IMR-90 (cell line): Measurements from ENCODE around the gene PTPN22. TPM values are rescaled to one million over a fixed set of nuclear protein-coding genes. Genes with fewer than 3 reads are reported as not detected.

Source experiments
- ATAC-seq: fragments of 200-7000 bp; cut with Tn5 transposase; 2 replicates; pipeline ENCODE4 v1.9.1; 2020; ENCODE audit warnings: low read depth, mild to moderate bottlenecking, moderate library complexity
- Bru-seq: library from RNA; stranded (reverse); fragments of 400-500 nt; gene quantifications from one replicate; lab custom pipeline; 2021; lab: Mats Ljungman, UMichigan
- BruChase-seq, 2 experiments: library from RNA; stranded (reverse); fragments of 400-500 nt; gene quantifications; one replicate each; lab custom pipeline; 2021; lab: Mats Ljungman, UMichigan
- BruUV-seq: library from RNA; stranded (reverse); fragments of 400-500 nt; replicated peaks from 2 replicates; lab custom pipeline; 2021; lab: Mats Ljungman, UMichigan
- CTCF ChIA-PET: fragments of 300-600 bp; formaldehyde crosslinking; extraction: SDS; loops from one replicate; lab custom pipeline; 2021; ENCODE audit warnings: antibody characterized with exemption; lab: Yijun Ruan, JAX
- POLR2A ChIA-PET: fragments of 300-600 bp; sonication (Branson Sonifier 250); formaldehyde crosslinking; loops from one replicate; lab custom pipeline; 2022; ENCODE audit warnings: antibody characterized with exemption; ENCODE audit not compliant: unreplicated experiment; lab: Charles Lee
- DNase-seq: peaks from one replicate; pipeline ENCODE4 v3.0.0; 2013
- H2AFZ ChIP-seq: replicated peaks from 2 replicates; pipeline ENCODE3; 2013; ENCODE audit warnings: low read length, mild to moderate bottlenecking; ENCODE audit not compliant: poor library complexity
- H2AK5ac ChIP-seq: 2 replicates; pipeline ENCODE4 v1.6.1; 2013; ENCODE audit warnings: low read depth, low read length, inconsistent platforms
- H2AK9ac ChIP-seq: replicated peaks from 2 replicates; pipeline ENCODE3; 2013; ENCODE audit warnings: mild to moderate bottlenecking, low read depth, low read length, moderate library complexity; ENCODE audit not compliant: poor library complexity
- H2BK120ac ChIP-seq: 2 replicates; pipeline ENCODE4 v1.6.1; 2013; ENCODE audit warnings: low read depth, low read length, inconsistent platforms
- H2BK15ac ChIP-seq: 3 replicates; pipeline ENCODE4 v1.6.1; 2013; ENCODE audit warnings: low read depth, low read length, inconsistent platforms
- H2BK20ac ChIP-seq: 2 replicates; pipeline ENCODE4 v1.6.1; 2013; ENCODE audit warnings: low read depth, mild to moderate bottlenecking, inconsistent platforms, low read length, moderate library complexity
- H2BK5ac ChIP-seq: 2 replicates; pipeline ENCODE4 v1.6.1; 2013; ENCODE audit warnings: mild to moderate bottlenecking, low read depth, low read length, inconsistent platforms; ENCODE audit not compliant: poor library complexity, severe bottlenecking
- H3K14ac ChIP-seq: replicated peaks from 2 replicates; pipeline ENCODE4 v1.6.1; 2013; ENCODE audit warnings: low read depth, low read length, inconsistent platforms
- H3K18ac ChIP-seq: 2 replicates; pipeline ENCODE4 v1.6.1; 2013; ENCODE audit warnings: low read depth, low read length, control low read depth
- H3K23ac ChIP-seq: 2 replicates; pipeline ENCODE4 v1.6.1; 2013; ENCODE audit warnings: low read depth, low read length, inconsistent platforms
- H3K27ac ChIP-seq: 2 replicates; pipeline ENCODE4 v1.5.1; 2013; ENCODE audit warnings: mild to moderate bottlenecking, control low read depth, low read length; ENCODE audit not compliant: insufficient read depth
- H3K27me3 ChIP-seq: 2 replicates; pipeline ENCODE4 v1.6.1; 2013; ENCODE audit warnings: low read length; ENCODE audit not compliant: control insufficient read depth, insufficient read depth
- H3K36me3 ChIP-seq: 2 replicates; pipeline ENCODE4 v1.6.1; 2013; ENCODE audit warnings: low read length, mixed read lengths; ENCODE audit not compliant: control insufficient read depth, insufficient read depth
- H3K4ac ChIP-seq: 2 replicates; pipeline ENCODE4 v1.6.1; 2013; ENCODE audit warnings: low read depth, low read length, inconsistent platforms
- H3K4me1 ChIP-seq: 2 replicates; pipeline ENCODE4 v1.6.1; 2013; ENCODE audit warnings: low read length, mixed read lengths; ENCODE audit not compliant: control insufficient read depth, insufficient read depth
- H3K4me2 ChIP-seq: 2 replicates; pipeline ENCODE4 v1.6.1; 2013; ENCODE audit warnings: low read depth, mild to moderate bottlenecking, control low read depth, low read length, moderate library complexity
- H3K4me3 ChIP-seq: 2 replicates; pipeline ENCODE4 v1.5.1; 2013; ENCODE audit warnings: low read depth, mild to moderate bottlenecking, control low read depth, low read length, moderate library complexity; ENCODE audit not compliant: insufficient read depth
- H3K56ac ChIP-seq: 2 replicates; pipeline ENCODE4 v1.6.1; 2013; ENCODE audit warnings: low read length, inconsistent platforms; ENCODE audit not compliant: insufficient read depth; ENCODE audit errors: extremely low read depth
- H3K79me1 ChIP-seq, 2 experiments: 2 replicates each; pipeline ENCODE4 v1.6.1; 2013; ENCODE audit warnings: low read length in 2 of 2, inconsistent platforms in 1 of 2, low read depth in 1 of 2
- H3K9ac ChIP-seq: 2 replicates; pipeline ENCODE4 v1.6.1; 2013; ENCODE audit warnings: low read depth, low read length, control low read depth
- H3K9me1 ChIP-seq: 2 replicates; pipeline ENCODE4 v1.6.1; 2013; ENCODE audit warnings: low read length, inconsistent platforms; ENCODE audit not compliant: insufficient read depth
- H3K9me3 ChIP-seq: 2 replicates; pipeline ENCODE4 v1.6.1; 2013; ENCODE audit warnings: low read length; ENCODE audit not compliant: control insufficient read depth, insufficient read depth
- H4K20me1 ChIP-seq: 2 replicates; pipeline ENCODE4 v1.6.1; 2013; ENCODE audit warnings: low read length, inconsistent platforms; ENCODE audit not compliant: insufficient read depth
- H4K5ac ChIP-seq: 2 replicates; pipeline ENCODE4 v1.6.1; 2013; ENCODE audit warnings: mild to moderate bottlenecking, low read depth, low read length, control low read depth
- H4K8ac ChIP-seq, 2 experiments: 2 replicates each; pipeline ENCODE4 v1.6.1; 2013; ENCODE audit warnings: low read depth in 2 of 2, low read length in 2 of 2, control low read depth in 1 of 2, inconsistent platforms in 1 of 2
- H4K91ac ChIP-seq: 2 replicates; pipeline ENCODE4 v1.6.1; 2013; ENCODE audit warnings: low read depth, low read length, inconsistent platforms; ENCODE audit not compliant: insufficient read depth
- BHLHE40 ChIP-seq: fragments of 150-350 bp; IDR thresholded peaks from 2 replicates; pipeline ENCODE4 v1.6.1; 2016; ENCODE audit warnings: mild to moderate bottlenecking, low read depth, low read length
- CEBPB ChIP-seq: IDR thresholded peaks from 2 replicates; pipeline ENCODE4 v1.6.1; 2012; ENCODE audit warnings: low read depth, low read length, improper control_type of control experiment
- ELK1 ChIP-seq: fragments of 150-350 bp; IDR thresholded peaks from 2 replicates; pipeline ENCODE4 v1.6.1; 2016; ENCODE audit warnings: low read depth, mild to moderate bottlenecking, low read length, moderate library complexity, borderline replicate concordance
- FOS ChIP-seq: fragments of 150-350 bp; IDR thresholded peaks from 2 replicates; pipeline ENCODE4 v1.6.1; 2016; ENCODE audit warnings: low read depth, low read length
- MXI1 ChIP-seq: IDR thresholded peaks from 2 replicates; pipeline ENCODE4 v1.6.1; 2012; ENCODE audit warnings: low read depth, mild to moderate bottlenecking, low read length, moderate library complexity, borderline replicate concordance
- POLR2A ChIP-seq: IDR thresholded peaks from 2 replicates; pipeline ENCODE4 v1.6.1; 2012; ENCODE audit warnings: mild to moderate bottlenecking, low read depth, low read length
- SMC3 ChIP-seq: fragments of 150-350 bp; IDR thresholded peaks from 2 replicates; pipeline ENCODE4 v1.6.1; 2016; ENCODE audit warnings: low read depth, mild to moderate bottlenecking, antibody characterized with exemption, low read length, moderate library complexity
- WGBS, 2 experiments: methylation state at CpG; one replicate each; pipeline versions ENCODE4 v1.1.5 to v1.1.7; 2013; ENCODE audit warnings: missing lambda C conversion rate in 2 of 2; ENCODE audit not compliant: insufficient read length in 1 of 2; ENCODE audit errors: extremely low coverage in 2 of 2; 5-methylcytosine and 5-hydroxymethylcytosine counted together
- dilution Hi-C: fragments of 300-500 bp; cut with HindIII; formaldehyde crosslinking; loops from one replicate; pipeline ENCODE4 v1.14.3; 2018; ENCODE audit warnings: low sequenced_read_pairs; ENCODE audit not compliant: unreplicated experiment
- in situ Hi-C: fragments of 300-500 bp; cut with MboI; formaldehyde crosslinking; loops from 3 replicates; pipeline ENCODE4 v1.14.3; 2019; ENCODE audit warnings: low sequenced_read_pairs, inconsistent platforms, mixed read lengths
- intact Hi-C: fragments of 100-400 bp; cut with micrococcal nuclease; formaldehyde crosslinking; loops from 2 replicates; pipeline ENCODE4 v1.10.0; 2022
- long read RNA-seq: library from polyadenylated mRNA; unstranded; transcript quantifications from one replicate; pipeline ENCODE4 v2.0.0, GENCODE V29; 2021; ENCODE audit not compliant: unreplicated experiment
- polyA plus RNA-seq, 3 experiments: library from polyadenylated mRNA; depleted of rRNA; stranded (reverse); fragments of >200 nt; gene quantifications; 2 replicates each; pipeline ENCODE4 v1.2.3, GENCODE V29; 2012; ENCODE audit warnings: low replicate concordance in 1 of 3
- total RNA-seq: library from RNA; depleted of rRNA; stranded (reverse); fragments of >200 nt; gene quantifications from 2 replicates; pipeline ENCODE4 v1.2.3, GENCODE V29; 2012; rRNA removed

PTPN22 gene
- total RNA-seq (0.18 and 0.28 TPM in 2 replicates), polyA plus RNA-seq (2012; rRNA removed) (0.07 and 0.14 TPM in 2 replicates), Bru-seq, nascent RNA (percentile 14 among the genes with signal in this experiment), BruChase-seq, experiment 1, labeled RNA remaining after a 6-hour chase (percentile 19 among the genes with signal in this experiment), BruChase-seq, experiment 2, labeled RNA remaining after a 2-hour chase (percentile 17 among the genes with signal in this experiment)
- polyA plus RNA-seq (2012; cell fraction: cytosol; rRNA removed): 0.01 TPM in 1 of 2 replicates, not detected in the other
- 0.02 and 0.32 TPM in 2 replicates for polyA plus RNA-seq (2012; cell fraction: nucleus; rRNA removed; ENCODE audit: low replicate concordance)
- long read RNA-seq: 0 reads

GRCh38 chr1:113871597-113872113 is at the start of gene PTPN22:
PTPN22 (minus strand) TSS chr1:113871712.
- no peak within 1 kb of the TSS for H3K9ac ChIP-seq
- H4K8ac ChIP-seq: peak within 1 kb of the TSS in 1 of 2 experiments; percentile 36; a peak in 1 of 4 replicates
- H2AK5ac ChIP-seq: no peak within 1 kb of the TSS
- no TSS peak for BruUV-seq
- H2AK9ac ChIP-seq: no peak within 1 kb of the TSS
- H4K5ac ChIP-seq: no peak within 1 kb of the TSS
- no peaks in the 10 kb centered on the region for H3K27me3 ChIP-seq
- no peak within 1 kb of the TSS for H3K56ac ChIP-seq
- CTCF ChIA-PET: no interaction called here
- peak within 1 kb of the TSS; percentile 2; the same call in 1 of the 2 replicates for H3K4me2 ChIP-seq
- H3K18ac ChIP-seq: no peak within 1 kb of the TSS; the same call in 1 of the 2 replicates
- H3K9me3 ChIP-seq: no peaks in the 10 kb centered on the region
- dilution Hi-C loops: no loop called here
- H2BK20ac ChIP-seq: no peak within 1 kb of the TSS
- peak within 1 kb of the TSS; percentile 18; the same call in 1 of the 3 replicates for H2BK15ac ChIP-seq
- H3K23ac ChIP-seq: peak within 1 kb of the TSS; percentile 39
- no peaks in the 10 kb centered on the region for H3K79me1 ChIP-seq
- peaks cover 6% of the 10 kb centered on the region; the same call in 1 of the 2 replicates for H3K4me1 ChIP-seq
- H2AFZ ChIP-seq: peak within 1 kb of the TSS; percentile 63
- DNase-seq: peak; percentile 83
- H4K20me1 ChIP-seq: no peaks in the 10 kb centered on the region
- peak; percentile 84 for ATAC-seq
- no peak for TF ChIP-seq POLR2A
- TF ChIP-seq ELK1: no peak
- no peak for TF ChIP-seq FOS
- no peak for TF ChIP-seq SMC3
- no peak for TF ChIP-seq MXI1
- peak; percentile 40; the same call in 1 of the 2 replicates for TF ChIP-seq BHLHE40
- TF ChIP-seq CEBPB: peak; percentile 11; the same call in 1 of the 2 replicates
- no peak within 1 kb of the TSS for H3K27ac ChIP-seq
- in situ Hi-C loops: loop anchor here (25.0 kb wide), 1 partner anchor 416 kb away; no protein-coding TSS in a partner anchor
- 0 out of 2 replicates have a peak within 1 kb of the TSS, but pooled peaks have one; percentile 2 for H3K4ac ChIP-seq
- H4K91ac ChIP-seq: peak within 1 kb of the TSS; percentile 19; the same call in 1 of the 2 replicates
- no peaks in the 10 kb centered on the region for H3K36me3 ChIP-seq
- 0% methylated on average over 1 of the region's 4 CpGs; no CpG with 5 or more reads in 1 of the 2 experiments for WGBS, 2 experiments
- POLR2A ChIA-PET: no interaction called here
- H3K9me1 ChIP-seq: peaks cover 3% of the 10 kb centered on the region; the same call in 1 of the 2 replicates
- no peak within 1 kb of the TSS for H2BK120ac ChIP-seq
- H2BK5ac ChIP-seq: no peak within 1 kb of the TSS
- H3K14ac ChIP-seq: 0 out of 2 replicates have a peak within 1 kb of the TSS, but pooled peaks have one; percentile 20
- intact Hi-C loops: no loop called here
- H3K4me3 ChIP-seq: no peak within 1 kb of the TSS
